Measurements from ENCODE around the gene TOP1.

The TOP1 gene

DNA sequence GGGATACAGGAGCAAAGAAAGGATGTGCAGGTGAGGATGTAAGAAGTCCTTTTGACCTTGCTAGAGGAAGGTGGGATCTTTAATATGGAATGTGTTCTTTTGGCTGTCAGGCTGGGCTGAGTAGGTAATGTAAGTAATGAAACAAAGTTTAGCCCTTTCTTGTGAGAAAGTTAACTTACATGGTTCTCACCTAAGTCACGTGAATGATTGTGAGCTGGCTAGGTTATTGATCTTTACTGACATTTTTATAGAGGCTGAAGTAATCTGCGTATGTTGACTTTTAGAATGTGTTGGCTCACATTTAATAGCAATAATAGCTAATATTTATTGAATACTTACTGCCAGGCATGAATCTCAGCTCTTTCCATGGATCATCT, 2.6 kb downstream of the TOP1 start:
- ATAC-seq (replicated peaks) (no peak), DNase-seq (no peak)
- H3K27me3 Mint-ChIP-seq, result no peaks in the 10 kb centered on the region
- H3K4me3 Mint-ChIP-seq, result peak overlapping the region; percentile 97
- peak overlapping the region; percentile 24 to 100 for H3K27ac Mint-ChIP-seq
- peaks cover 33% of the 10 kb centered on the region for H3K36me3 Mint-ChIP-seq (ENCODE audit: insufficient read depth)
- no peaks in the 10 kb centered on the region for H3K9me3 Mint-ChIP-seq
- peaks cover 52 to 72% of the 10 kb centered on the region in 2 donors for H3K4me1 Mint-ChIP-seq (ENCODE audit: low read depth in 2 of 2)

DNA sequence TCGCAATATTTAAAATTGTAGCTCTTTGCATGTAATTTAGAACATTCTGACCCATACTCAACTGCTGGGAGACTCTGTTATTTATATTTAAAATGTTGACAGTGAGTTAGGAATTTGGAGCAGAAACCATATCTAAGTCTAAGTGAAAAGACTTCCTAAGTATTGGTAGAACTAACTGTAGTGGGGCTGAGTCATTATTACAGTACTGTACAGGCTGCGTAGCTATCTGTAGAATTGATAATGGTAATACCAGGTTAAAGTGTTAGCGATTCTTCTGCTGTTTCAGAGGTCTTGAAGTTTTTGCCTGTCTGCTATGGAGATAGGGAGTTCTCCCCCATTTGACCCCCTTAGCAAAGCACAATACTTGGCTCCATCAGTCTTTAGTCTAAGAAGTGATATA, 3.6 kb downstream of the TOP1 start:
- Mint-ChIP-seq H3K27ac (no peak overlapping the region), H3K4me1 (ENCODE audit: low read depth in 2 of 2) (peaks cover 55 to 76% of the 10 kb centered on the region in 2 donors), H3K4me3 (peak overlapping the region; percentile 97), H3K27me3 (no peaks in the 10 kb centered on the region), H3K9me3 (no peaks in the 10 kb centered on the region), H3K36me3 (ENCODE audit: insufficient read depth) (peaks cover 38% of the 10 kb centered on the region)
- no peak for ATAC-seq (replicated peaks)
- DNase-seq, result no peak

DNA sequence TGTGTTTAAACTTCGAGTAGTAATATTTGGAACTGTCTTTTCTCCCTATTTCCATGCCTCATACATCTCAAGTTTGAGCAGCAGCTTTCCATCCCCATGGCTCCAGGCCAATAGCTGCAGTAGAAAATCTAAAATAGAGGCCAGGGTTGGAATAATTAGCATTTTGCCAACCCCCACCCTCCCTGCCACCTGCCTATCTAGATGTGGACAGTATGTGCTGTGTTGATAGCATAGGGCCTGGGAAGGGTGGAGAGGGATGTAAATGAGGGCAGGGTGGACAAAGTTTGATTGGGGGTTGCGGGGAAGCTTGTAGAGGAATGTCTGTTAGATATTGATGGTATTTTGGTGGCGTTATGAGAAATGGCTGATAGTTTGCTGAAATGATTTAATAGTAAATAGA, 5.6 kb downstream of the TOP1 start:
- peaks cover 62 to 87% of the 10 kb centered on the region in 2 donors for H3K4me1 Mint-ChIP-seq (ENCODE audit: low read depth in 2 of 2)
- DNase-seq (no peak), ATAC-seq (replicated peaks) (no peak)
- H3K27me3 Mint-ChIP-seq, result no peaks in the 10 kb centered on the region
- peaks cover 29% of the 10 kb centered on the region for H3K36me3 Mint-ChIP-seq (ENCODE audit: insufficient read depth)
- H3K4me3 Mint-ChIP-seq, result peak overlapping the region in 1 of 2 donors; percentile 50
- H3K27ac Mint-ChIP-seq, result peak overlapping the region in 1 of 2 donors; percentile 4
- no peaks in the 10 kb centered on the region for H3K9me3 Mint-ChIP-seq

DNA sequence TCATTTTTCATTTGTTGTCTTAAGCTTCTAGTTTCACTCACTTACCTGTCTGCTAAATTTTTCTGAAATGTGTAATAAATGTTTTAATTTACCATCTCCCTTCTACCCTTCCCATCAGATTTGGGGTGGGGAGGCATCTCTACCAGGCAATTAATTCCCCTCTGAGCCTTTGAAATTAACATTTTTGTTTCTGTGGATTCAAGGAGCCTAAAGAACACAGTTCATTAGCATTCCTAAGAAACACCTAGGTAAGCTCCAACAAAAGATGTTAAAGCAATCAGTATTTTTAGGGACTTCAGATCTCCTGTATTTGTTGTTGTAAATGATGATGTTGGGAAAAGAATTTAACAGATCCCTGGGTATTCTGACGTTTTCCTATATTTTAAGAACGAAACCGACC, 6.6 kb downstream of the TOP1 start:
- Mint-ChIP-seq H3K27me3 (no peaks in the 10 kb centered on the region), H3K4me3 (no peak overlapping the region), H3K36me3 (ENCODE audit: insufficient read depth) (peaks cover 26% of the 10 kb centered on the region), H3K9me3 (no peaks in the 10 kb centered on the region), H3K27ac (no peak overlapping the region), H3K4me1 (ENCODE audit: low read depth in 2 of 2) (peaks cover 67 to 90% of the 10 kb centered on the region in 2 donors)
- ATAC-seq (replicated peaks), result no peak
- no peak for DNase-seq

DNA sequence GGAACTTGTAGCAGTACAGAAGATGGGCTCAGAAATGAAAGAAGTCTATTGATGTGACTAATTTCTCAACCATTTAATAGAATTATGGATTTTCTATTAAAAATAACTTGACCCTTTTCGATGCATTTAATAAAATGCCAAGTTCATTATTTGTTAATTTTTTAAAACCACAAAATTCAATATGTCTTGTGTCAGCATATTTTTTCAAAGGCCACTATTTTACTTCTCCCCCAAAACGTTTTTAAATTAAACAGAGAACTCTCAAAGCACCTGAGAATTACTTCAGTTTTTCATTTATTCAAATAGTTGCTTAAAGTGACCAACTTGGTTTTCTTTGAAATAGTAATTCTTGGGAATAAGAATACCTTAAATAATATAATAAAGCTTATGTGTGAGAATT, 8.6 kb downstream of the TOP1 start:
- Mint-ChIP-seq H3K36me3 (ENCODE audit: insufficient read depth) (peaks cover 27% of the 10 kb centered on the region), H3K4me1 (ENCODE audit: low read depth in 2 of 2) (peaks cover 63 to 86% of the 10 kb centered on the region in 2 donors), H3K9me3 (no peaks in the 10 kb centered on the region), H3K27me3 (no peaks in the 10 kb centered on the region), H3K27ac (peak overlapping the region in 1 of 2 donors; percentile 15), H3K4me3 (no peak overlapping the region)
- DNase-seq (no peak), ATAC-seq (replicated peaks) (no peak)

DNA sequence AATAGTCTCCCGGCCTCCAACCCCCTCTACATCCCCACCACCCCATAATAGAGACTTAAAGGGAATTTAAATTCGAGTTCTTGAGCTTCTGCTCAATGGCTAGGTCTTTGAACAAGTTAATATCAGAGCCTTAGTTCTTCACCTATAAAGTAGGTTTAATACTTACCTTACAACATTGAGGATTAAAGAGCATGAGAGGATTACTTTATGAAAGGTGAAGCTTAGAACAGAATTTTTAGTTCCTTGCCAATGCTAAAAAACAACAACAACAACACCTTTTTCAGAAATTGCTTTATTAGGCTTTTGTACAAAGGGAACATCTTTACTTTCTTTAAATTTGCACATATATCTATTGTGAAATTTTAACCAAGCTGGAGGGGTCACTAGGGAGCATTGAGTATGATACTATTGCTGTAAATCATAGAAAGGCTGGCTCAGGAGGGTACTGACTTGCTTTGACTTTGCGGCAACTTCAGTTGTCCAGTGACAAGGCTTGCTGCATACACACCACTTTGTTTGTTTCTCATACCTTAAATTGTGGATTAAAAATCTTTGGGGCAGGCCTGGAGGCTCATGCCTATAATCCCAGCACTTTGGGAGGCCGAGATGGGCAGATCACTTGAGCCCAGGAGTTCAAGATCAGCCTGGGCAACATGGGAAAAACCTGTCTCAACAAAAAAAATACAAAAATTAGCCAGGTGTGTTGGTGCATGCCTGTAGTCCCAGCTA, 9.7 kb downstream of the TOP1 start:
- H3K27ac Mint-ChIP-seq, result peak overlapping the region in 1 of 2 donors; percentile 8
- H3K27me3 Mint-ChIP-seq, result no peaks in the 10 kb centered on the region
- peaks cover 60 to 86% of the 10 kb centered on the region in 2 donors for H3K4me1 Mint-ChIP-seq (ENCODE audit: low read depth in 2 of 2)
- peaks cover 21% of the 10 kb centered on the region for H3K36me3 Mint-ChIP-seq (ENCODE audit: insufficient read depth)
- H3K9me3 Mint-ChIP-seq, result no peaks in the 10 kb centered on the region
- ATAC-seq (replicated peaks) (no peak), DNase-seq (no peak)
- no peak overlapping the region for H3K4me3 Mint-ChIP-seq

DNA sequence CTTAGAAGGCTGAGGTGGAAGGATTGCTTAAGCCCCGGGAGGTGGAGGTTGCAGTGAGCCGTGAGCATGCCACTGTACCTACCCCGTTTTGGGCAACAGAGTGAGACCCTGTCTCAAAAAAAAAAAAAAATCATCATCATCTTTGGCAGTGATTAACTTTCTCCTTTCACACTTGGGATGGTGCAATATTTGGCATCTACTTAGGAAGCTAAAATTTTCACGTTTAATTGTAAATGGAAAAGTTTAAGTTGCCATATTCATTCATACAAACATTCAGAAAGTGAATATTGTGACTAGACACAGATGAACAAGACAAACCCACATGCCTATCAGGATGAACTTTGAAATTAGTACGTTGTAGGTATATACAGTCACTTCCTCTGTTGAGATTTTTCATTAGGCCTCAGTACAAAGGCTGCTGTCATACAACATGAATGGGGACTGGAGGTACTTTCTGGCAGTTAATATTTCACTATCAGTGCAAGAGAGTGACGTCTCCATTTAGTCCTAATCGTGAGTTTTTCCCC, 10.3 kb downstream of the TOP1 start:
- H3K4me1 Mint-ChIP-seq (ENCODE audit: low read depth in 2 of 2), result peaks cover 55 to 86% of the 10 kb centered on the region in 2 donors
- no peak for DNase-seq
- H3K9me3 Mint-ChIP-seq, result no peaks in the 10 kb centered on the region
- no peaks in the 10 kb centered on the region for H3K27me3 Mint-ChIP-seq
- H3K4me3 Mint-ChIP-seq, result no peak overlapping the region
- H3K36me3 Mint-ChIP-seq (ENCODE audit: insufficient read depth), result peaks cover 21% of the 10 kb centered on the region
- no peak for ATAC-seq (replicated peaks)
- no peak overlapping the region for H3K27ac Mint-ChIP-seq

DNA sequence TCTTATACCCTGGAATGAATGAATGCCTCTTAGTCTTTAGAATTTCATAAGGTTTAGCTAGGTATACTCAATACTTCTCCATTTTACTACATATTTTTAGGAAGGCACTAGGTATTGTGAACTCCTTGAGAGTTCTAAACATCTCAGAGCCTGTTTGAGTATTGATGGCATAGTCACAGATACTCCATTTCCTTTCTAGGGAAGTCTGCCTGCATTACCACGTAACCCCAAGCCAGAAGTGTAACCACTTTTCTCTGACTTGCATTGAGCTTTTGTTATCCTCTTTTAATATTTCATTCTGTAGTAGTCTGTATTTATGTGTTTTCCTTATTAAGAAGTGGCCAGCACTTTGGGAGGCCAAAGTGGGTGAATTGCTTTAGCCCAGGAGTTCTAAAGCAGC, 12.2 kb downstream of the TOP1 start:
- Mint-ChIP-seq H3K4me1 (ENCODE audit: low read depth in 2 of 2) (peaks cover 45 to 75% of the 10 kb centered on the region in 2 donors), H3K4me3 (peak overlapping the region in 1 of 2 donors; percentile 14), H3K27ac (peak overlapping the region in 1 of 2 donors; percentile 35), H3K9me3 (no peaks in the 10 kb centered on the region), H3K36me3 (ENCODE audit: insufficient read depth) (peaks cover 28% of the 10 kb centered on the region), H3K27me3 (no peaks in the 10 kb centered on the region)
- ATAC-seq (replicated peaks), result peak; percentile 69
- DNase-seq, result no peak

DNA sequence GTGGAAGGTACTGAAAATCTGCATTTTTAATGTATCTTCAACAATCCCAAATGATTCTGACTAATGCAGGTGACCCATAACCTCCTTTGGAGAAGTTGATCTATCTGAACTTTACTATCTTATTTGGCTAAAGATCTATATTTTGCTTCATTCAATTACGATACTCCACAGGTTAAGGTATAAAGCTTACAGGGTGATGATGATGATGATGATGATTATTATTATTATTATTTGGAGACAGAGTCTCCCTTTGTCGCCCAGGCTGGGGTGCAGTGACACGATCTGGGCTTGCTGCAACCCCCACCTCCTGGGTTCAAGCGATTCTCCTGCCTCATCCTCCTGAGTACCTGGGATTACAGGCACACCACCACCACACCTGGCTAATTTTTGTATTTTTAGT, 13.1 kb downstream of the TOP1 start:
- H3K4me1 Mint-ChIP-seq (ENCODE audit: low read depth in 2 of 2), result peaks cover 44 to 76% of the 10 kb centered on the region in 2 donors
- no peak for DNase-seq
- H3K27me3 Mint-ChIP-seq, result no peaks in the 10 kb centered on the region
- H3K27ac Mint-ChIP-seq, result peak overlapping the region in 1 of 2 donors; percentile 79
- no peaks in the 10 kb centered on the region for H3K9me3 Mint-ChIP-seq
- peaks cover 27% of the 10 kb centered on the region for H3K36me3 Mint-ChIP-seq (ENCODE audit: insufficient read depth)
- no peak overlapping the region for H3K4me3 Mint-ChIP-seq
- ATAC-seq (replicated peaks), result no peak

DNA sequence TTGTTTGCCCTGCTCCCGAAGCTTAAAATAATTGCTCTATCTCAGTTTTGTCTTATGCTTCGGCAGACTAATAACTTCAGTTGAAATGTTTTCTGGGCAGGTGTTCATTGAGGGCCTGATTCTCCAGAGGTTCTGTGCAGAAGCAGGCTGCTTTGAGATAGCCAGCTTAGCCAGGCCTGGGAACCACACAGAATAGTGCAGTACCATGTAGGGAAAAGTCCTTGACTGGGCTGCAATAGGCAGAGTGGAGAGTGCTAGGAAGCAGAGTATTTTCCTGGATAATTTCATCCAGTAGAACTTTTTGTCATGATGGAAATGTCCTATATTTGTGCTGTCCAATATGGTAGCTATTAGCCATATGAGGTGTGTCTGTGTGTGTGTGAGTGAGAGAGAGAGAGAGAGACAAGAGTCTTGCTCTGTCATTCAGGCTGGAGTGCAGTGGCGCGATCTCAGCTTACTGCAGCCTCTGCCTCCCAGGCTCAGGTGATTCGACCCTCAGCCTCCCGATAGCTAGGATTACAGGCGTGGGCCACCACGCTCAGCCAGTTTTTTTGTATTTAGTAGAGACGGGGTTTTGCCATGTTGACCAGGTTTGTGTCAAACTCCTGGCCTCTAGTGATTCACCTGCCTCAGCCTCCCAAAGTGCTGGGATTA, 15.9 kb downstream of the TOP1 start:
- no peak for DNase-seq
- ATAC-seq (replicated peaks), result no peak
- Mint-ChIP-seq H3K4me3 (no peak overlapping the region), H3K9me3 (no peaks in the 10 kb centered on the region), H3K4me1 (ENCODE audit: low read depth in 2 of 2) (peaks cover 53 to 84% of the 10 kb centered on the region in 2 donors), H3K27ac (no peak overlapping the region), H3K27me3 (no peaks in the 10 kb centered on the region), H3K36me3 (ENCODE audit: insufficient read depth) (peaks cover 28% of the 10 kb centered on the region)

DNA sequence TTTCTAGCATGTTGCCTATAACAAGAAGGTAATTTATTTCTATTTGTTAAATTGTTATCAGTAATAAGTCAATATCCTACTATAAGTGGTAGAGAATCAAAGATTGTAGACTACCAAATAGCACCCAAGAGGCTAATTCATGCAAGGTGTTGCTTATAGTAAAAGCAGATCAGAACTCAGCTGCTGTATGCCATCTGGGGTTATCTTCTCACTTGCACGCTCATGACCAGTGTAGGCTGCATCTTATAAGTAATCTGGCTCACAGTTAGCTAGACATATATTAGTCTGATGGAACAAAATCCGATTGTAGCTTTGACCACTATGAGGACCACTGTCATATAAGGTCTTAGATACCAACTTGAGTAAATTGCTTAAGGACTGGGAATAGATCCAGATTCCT, 17.0 kb downstream of the TOP1 start:
- Mint-ChIP-seq H3K9me3 (no peaks in the 10 kb centered on the region), H3K4me1 (ENCODE audit: low read depth in 2 of 2) (peaks cover 55 to 85% of the 10 kb centered on the region in 2 donors), H3K4me3 (no peak overlapping the region), H3K27ac (peak overlapping the region in 1 of 2 donors; percentile 3), H3K36me3 (ENCODE audit: insufficient read depth) (peaks cover 24% of the 10 kb centered on the region), H3K27me3 (no peaks in the 10 kb centered on the region)
- DNase-seq (no peak), ATAC-seq (replicated peaks) (no peak)

DNA sequence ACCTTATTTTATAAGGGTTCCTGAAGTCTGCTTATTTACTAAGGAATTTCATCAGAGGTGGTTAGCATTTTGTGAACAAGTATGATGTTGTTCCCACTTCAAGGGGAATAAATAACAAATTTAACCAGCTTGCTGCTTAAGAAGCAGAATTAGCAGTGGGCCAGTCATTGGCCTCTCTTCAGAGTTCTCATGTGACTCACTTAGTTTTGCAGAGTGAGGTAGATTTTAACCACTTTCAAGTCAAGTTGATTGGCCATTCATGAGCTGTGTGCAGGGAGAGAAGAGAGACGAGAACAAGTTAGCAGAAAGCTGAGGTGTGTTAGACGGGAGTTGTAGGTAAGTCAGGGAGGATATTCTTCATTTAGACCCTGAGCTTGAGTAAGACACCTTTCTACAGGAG, 18.1 kb downstream of the TOP1 start:
- no peaks in the 10 kb centered on the region for H3K9me3 Mint-ChIP-seq
- H3K36me3 Mint-ChIP-seq (ENCODE audit: insufficient read depth), result peaks cover 18% of the 10 kb centered on the region
- H3K27ac Mint-ChIP-seq, result peak overlapping the region in 1 of 2 donors; percentile 69
- peaks cover 58 to 87% of the 10 kb centered on the region in 2 donors for H3K4me1 Mint-ChIP-seq (ENCODE audit: low read depth in 2 of 2)
- DNase-seq (no peak), ATAC-seq (replicated peaks) (no peak)
- peak overlapping the region in 1 of 2 donors; percentile 2 for H3K4me3 Mint-ChIP-seq
- no peaks in the 10 kb centered on the region for H3K27me3 Mint-ChIP-seq

DNA sequence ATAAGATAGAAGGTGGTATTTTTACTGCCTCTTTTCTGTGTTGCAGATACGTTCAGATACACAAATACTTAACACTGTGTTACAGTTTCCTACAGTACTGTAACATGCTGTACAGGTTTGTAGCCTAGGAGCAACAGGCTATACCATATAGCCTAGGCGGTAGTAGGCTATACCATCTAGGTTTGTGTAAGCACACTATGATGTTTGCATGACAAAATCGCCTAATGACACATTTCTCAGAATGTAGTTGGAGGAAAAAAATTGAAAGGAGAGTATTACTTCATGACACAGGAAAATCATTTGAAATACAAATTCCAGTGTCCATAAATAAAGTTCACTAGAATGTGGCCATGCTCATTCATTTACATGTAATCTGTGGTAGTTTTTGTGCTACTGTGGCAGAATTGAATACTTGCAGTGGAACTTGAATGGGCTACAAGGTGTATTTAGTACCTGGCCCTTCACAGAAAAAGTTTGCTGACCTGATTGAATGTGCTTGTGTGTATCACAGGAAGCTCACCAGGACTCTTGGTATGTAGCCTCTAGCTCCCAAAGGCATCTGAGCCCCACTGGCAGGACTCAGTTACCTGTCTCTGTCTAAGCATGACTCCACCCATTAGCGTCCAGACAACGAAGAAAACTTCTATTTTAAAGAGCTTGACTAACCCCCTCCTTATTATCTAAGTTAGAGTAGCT, 18.8 kb downstream of the TOP1 start:
- peak overlapping the region; percentile 4 to 69 for H3K27ac Mint-ChIP-seq
- peaks cover 16% of the 10 kb centered on the region for H3K36me3 Mint-ChIP-seq (ENCODE audit: insufficient read depth)
- DNase-seq (no peak), ATAC-seq (replicated peaks) (peak; percentile 20)
- H3K4me3 Mint-ChIP-seq, result peak overlapping the region; percentile 60 to 82
- peaks cover 60 to 86% of the 10 kb centered on the region in 2 donors for H3K4me1 Mint-ChIP-seq (ENCODE audit: low read depth in 2 of 2)
- H3K9me3 Mint-ChIP-seq, result no peaks in the 10 kb centered on the region
- no peaks in the 10 kb centered on the region for H3K27me3 Mint-ChIP-seq
